Measurements from ENCODE around the gene HVCN1. TPM values are rescaled to one million over a fixed set of nuclear protein-coding genes. Genes with fewer than 3 reads are reported as not detected.

Gene HVCN1
- polyA plus RNA-seq, 2 of the 4 experiments (the other 2 are of a cell fraction), result 0.34 to 1.1 TPM

- H3K27ac ChIP-seq, result no peak overlapping the region
- ChIA-PET CTCF (interaction anchor here (0.7 to 1.7 kb wide), 4 partner anchors 10 to 101 kb away, joined by 3 to 4 read pairs (median 3); no protein-coding TSS in a partner anchor), POLR2A (interaction anchor here (0.6 kb wide), 1 partner anchor 271 kb away, joined by 4 read pairs; no protein-coding TSS in a partner anchor)
- H3K4me2 ChIP-seq, result no peak overlapping the region
- no peaks in the 10 kb centered on the region for H3K9me3 ChIP-seq
- no peak for TF ChIP-seq SMC3 (IDR thresholded peaks at IDR 0.05)
- TF ChIP-seq GATA3 (IDR thresholded peaks at IDR 0.05; ENCODE audit: borderline replicate concordance), result no peak
- TF ChIP-seq MAZ (IDR thresholded peaks at IDR 0.05; ENCODE audit: borderline replicate concordance, low read depth, low read length), result no peak
- no peak for TF ChIP-seq BHLHE40 (IDR thresholded peaks at IDR 0.05; ENCODE audit: low read depth, low read length)
- no peak for TF ChIP-seq KDM5A (IDR thresholded peaks at IDR 0.05)
- TF ChIP-seq REST (IDR thresholded peaks at IDR 0.05), result no peak
- no peak for TF ChIP-seq POLR2A (IDR thresholded peaks at IDR 0.05; ENCODE audit: low read length)
- FAIRE-seq (no peak), ATAC-seq (no peak), DNase-seq (ENCODE audit: low read depth in 1 of 2, low spot score in 1 of 2) (no peak)
- H3K4me1 ChIP-seq, result peaks cover 8% of the 10 kb centered on the region
- WGBS (ENCODE audit: missing lambda C conversion rate), result 81% methylated on average over 5 of the region's 5 CpGs
- H3K4me3 ChIP-seq, result no peak overlapping the region
Observed at GRCh38 chr12:110702081-110702480, 13.2 kb upstream of the HVCN1 start.

- ChIA-PET POLR2A (no interaction called here), CTCF (interaction anchor here (0.6 to 1.5 kb wide), 6 partner anchors 9 to 250 kb away, joined by 3 read pairs; partner anchors contain the start of gene ARPC3)
- FAIRE-seq (no peak), ATAC-seq (peak; percentile 18 to 30; a peak in 2 of 6 replicates), DNase-seq (ENCODE audit: low read depth in 1 of 2, low spot score in 1 of 2) (peak in 1 of 2 experiments; percentile 35)
- TF ChIP-seq ZSCAN20 (CRISPR knock-in tag; IDR thresholded peaks at IDR 0.05), result no peak
- TF ChIP-seq FOSL2 (IDR thresholded peaks at IDR 0.05), result no peak
- no peak for TF ChIP-seq FOSL2 (CRISPR knock-in tag; IDR thresholded peaks at IDR 0.05)
- no peak for TF ChIP-seq HES2 (IDR thresholded peaks at IDR 0.05)
- TF ChIP-seq RFX5 (IDR thresholded peaks at IDR 0.05), result no peak
- TF ChIP-seq EHF (CRISPR knock-in tag; IDR thresholded peaks at IDR 0.05), result no peak
- no peak for TF ChIP-seq POLR2AphosphoS2 (conservative IDR thresholded peaks at IDR 0.05; ENCODE audit: low read length)
- no peak for TF ChIP-seq RCOR1 (IDR thresholded peaks at IDR 0.05; ENCODE audit: low read depth, low read length)
- no peak for TF ChIP-seq MAZ (IDR thresholded peaks at IDR 0.05; ENCODE audit: borderline replicate concordance, low read depth, low read length)
- TF ChIP-seq EHMT2 (IDR thresholded peaks at IDR 0.05; ENCODE audit: low read depth), result no peak
- no peak for TF ChIP-seq E2F6 (IDR thresholded peaks at IDR 0.05; ENCODE audit: borderline replicate concordance, low read depth)
- no peak for TF ChIP-seq HMGXB4 (CRISPR knock-in tag; IDR thresholded peaks at IDR 0.05; ENCODE audit: borderline replicate concordance)
- TF ChIP-seq NR3C1 (IDR thresholded peaks at IDR 0.05), result no peak
- TF ChIP-seq ZFP36 (IDR thresholded peaks at IDR 0.05; ENCODE audit: borderline replicate concordance, partially characterized antibody), result no peak
- no peak for TF ChIP-seq KDM5A (IDR thresholded peaks at IDR 0.05)
- no peak for TF ChIP-seq ELK1 (IDR thresholded peaks at IDR 0.05; ENCODE audit: low read depth, low read length)
- TF ChIP-seq HOXB13 (CRISPR knock-in tag; IDR thresholded peaks at IDR 0.05; ENCODE audit: low read depth), result no peak
- no peak for TF ChIP-seq MAFK (IDR thresholded peaks at IDR 0.05; ENCODE audit: partially characterized antibody)
- TF ChIP-seq EP300 (IDR thresholded peaks at IDR 0.05), result no peak
- TF ChIP-seq KDM1A (IDR thresholded peaks at IDR 0.05; ENCODE audit: low read depth), result no peak
- TF ChIP-seq HOXA7 (CRISPR knock-in tag; IDR thresholded peaks at IDR 0.05), result no peak
- H3K9me3 ChIP-seq, result no peaks in the 10 kb centered on the region
- H3K27ac ChIP-seq, result no peak overlapping the region
- H3K4me3 ChIP-seq, result no peak overlapping the region
- peaks cover 8% of the 10 kb centered on the region for H3K4me1 ChIP-seq
- no peak overlapping the region for H3K4me2 ChIP-seq
- WGBS (ENCODE audit: missing lambda C conversion rate), result 89% methylated on average over 28 of the region's 28 CpGs
Observed at GRCh38 chr12:110699591-110700445, 10.9 kb upstream of the HVCN1 start.
